ENCODE data around the gene LSAMP.
A peak's percentile ranks its signal among the peaks of the same experiment; 100 is the strongest.
"Not testable (repeated sequence)": the region's sequence is repeated elsewhere in the genome, so short reads cannot be mapped to it uniquely, and the experiment has no call there.

The LSAMP gene

GRCh38 chr3:116103868-116104530 is 341.3 kb downstream of the LSAMP start:
- no peak for DNase-seq (ENCODE audit: low spot score)

- DNase-seq (ENCODE audit: low spot score): no peak
These were observed 343.2 kb downstream of the LSAMP start for GRCh38 chr3:116102037-116102436.

- DNase-seq (ENCODE audit: low spot score): no peak
These were observed 348.1 kb downstream of the LSAMP start for GRCh38 chr3:116097226-116097625.

- DNase-seq (ENCODE audit: low spot score): no peak
These were observed 348.7 kb downstream of the LSAMP start for GRCh38 chr3:116096631-116097030.

- no peak for DNase-seq (ENCODE audit: low spot score)
These were observed 351.9 kb downstream of the LSAMP start for GRCh38 chr3:116093374-116093773.

GRCh38 chr3:116087426-116087825 is 357.9 kb downstream of the LSAMP start:
- DNase-seq (ENCODE audit: low spot score): no peak

GRCh38 chr3:116084999-116085791 is 360.1 kb downstream of the LSAMP start:
- no peak for DNase-seq (ENCODE audit: low spot score)

GRCh38 chr3:116083683-116084082 is 361.6 kb downstream of the LSAMP start:
- no peak for DNase-seq (ENCODE audit: low spot score)

- no peak for DNase-seq (ENCODE audit: low spot score)
These were observed 366.7 kb downstream of the LSAMP start for GRCh38 chr3:116078561-116078960.

- no peak for DNase-seq (ENCODE audit: low spot score)
These were observed 367.7 kb downstream of the LSAMP start for GRCh38 chr3:116077557-116077956.

- no peak for DNase-seq (ENCODE audit: low spot score)
These were observed 368.2 kb downstream of the LSAMP start for GRCh38 chr3:116077059-116077458.

- DNase-seq (ENCODE audit: low spot score): not testable (repeated sequence)
These were observed 374.6 kb downstream of the LSAMP start for GRCh38 chr3:116070516-116071278.

- no peak for DNase-seq (ENCODE audit: low spot score)
These were observed 375.2 kb downstream of the LSAMP start for GRCh38 chr3:116070061-116070460.

GRCh38 chr3:116069024-116069423 is 376.3 kb downstream of the LSAMP start:
- DNase-seq (ENCODE audit: low spot score): no peak

- DNase-seq (ENCODE audit: low spot score): no peak
These were observed 378.0 kb downstream of the LSAMP start for GRCh38 chr3:116067326-116067725.

GRCh38 chr3:116065501-116065900 is 379.8 kb downstream of the LSAMP start:
- no peak for DNase-seq (ENCODE audit: low spot score)

- no peak for DNase-seq (ENCODE audit: low spot score)
These were observed 380.6 kb downstream of the LSAMP start for GRCh38 chr3:116064646-116065045.

GRCh38 chr3:116059421-116060096 is 385.7 kb downstream of the LSAMP start:
- peak; percentile 2 for DNase-seq (ENCODE audit: low spot score)

- no peak for DNase-seq (ENCODE audit: low spot score)
These were observed 386.4 kb downstream of the LSAMP start for GRCh38 chr3:116058844-116059243.

GRCh38 chr3:116057400-116058006 is 387.8 kb downstream of the LSAMP start:
- DNase-seq (ENCODE audit: low spot score): no peak

GRCh38 chr3:116056280-116056679 is 389.0 kb downstream of the LSAMP start:
- DNase-seq (ENCODE audit: low spot score): no peak

- no peak for DNase-seq (ENCODE audit: low spot score)
These were observed 392.3 kb downstream of the LSAMP start for GRCh38 chr3:116053017-116053416.
